HEK293 (cell line): Measurements from ENCODE around the gene BEST2.
A peak's percentile ranks its signal among the peaks of the same experiment; 100 is the strongest.

ENCODE experiments used
- ZBTB21 ChIP-seq: fragments of 450-650 bp; formaldehyde crosslinking; IDR thresholded peaks from 2 replicates; pipeline ENCODE4 v1.5.1; 2017; ENCODE audit warnings: missing biosample characterization, missing genetic modification characterization
- ZNF175 ChIP-seq: fragments of 450-650 bp; formaldehyde crosslinking; IDR thresholded peaks from 2 replicates; pipeline ENCODE4 v1.5.1; 2016; ENCODE audit warnings: missing biosample characterization, missing genetic modification characterization
- ZNF280D ChIP-seq: fragments of 450-650 bp; formaldehyde crosslinking; IDR thresholded peaks from 2 replicates; pipeline ENCODE4 v1.5.1; 2016; ENCODE audit warnings: missing biosample characterization, missing genetic modification characterization
- ZNF529 ChIP-seq: fragments of 450-650 bp; formaldehyde crosslinking; IDR thresholded peaks from 2 replicates; pipeline ENCODE4 v1.5.1; 2017; ENCODE audit warnings: missing genetic modification characterization, missing biosample characterization; ENCODE audit not compliant: insufficient replicate concordance
- ZNF549 ChIP-seq: fragments of 450-650 bp; IDR thresholded peaks from 2 replicates; pipeline ENCODE4 v1.5.1; 2018; ENCODE audit warnings: missing biosample characterization, missing genetic modification characterization, mild to moderate bottlenecking, inconsistent platforms, moderate library complexity
- ZNF707 ChIP-seq: fragments of 450-650 bp; formaldehyde crosslinking; IDR thresholded peaks from 2 replicates; pipeline ENCODE4 v1.5.1; 2016; ENCODE audit warnings: missing biosample characterization, missing genetic modification characterization
- TF ChIP-seq, protein P1 (sequence below): fragments of 450-650 bp; formaldehyde crosslinking; IDR thresholded peaks from 2 replicates; pipeline ENCODE4 v1.5.1; 2016; ENCODE audit warnings: missing biosample characterization, missing genetic modification characterization

- TF ChIP-seq ZNF280D (tag by site-specific recombination): no peak
- no peak for TF ChIP-seq ZNF707 (tag by site-specific recombination)
- no peak for TF ChIP-seq ZBTB21 (tag by site-specific recombination)
- TF ChIP-seq, protein P1, sequence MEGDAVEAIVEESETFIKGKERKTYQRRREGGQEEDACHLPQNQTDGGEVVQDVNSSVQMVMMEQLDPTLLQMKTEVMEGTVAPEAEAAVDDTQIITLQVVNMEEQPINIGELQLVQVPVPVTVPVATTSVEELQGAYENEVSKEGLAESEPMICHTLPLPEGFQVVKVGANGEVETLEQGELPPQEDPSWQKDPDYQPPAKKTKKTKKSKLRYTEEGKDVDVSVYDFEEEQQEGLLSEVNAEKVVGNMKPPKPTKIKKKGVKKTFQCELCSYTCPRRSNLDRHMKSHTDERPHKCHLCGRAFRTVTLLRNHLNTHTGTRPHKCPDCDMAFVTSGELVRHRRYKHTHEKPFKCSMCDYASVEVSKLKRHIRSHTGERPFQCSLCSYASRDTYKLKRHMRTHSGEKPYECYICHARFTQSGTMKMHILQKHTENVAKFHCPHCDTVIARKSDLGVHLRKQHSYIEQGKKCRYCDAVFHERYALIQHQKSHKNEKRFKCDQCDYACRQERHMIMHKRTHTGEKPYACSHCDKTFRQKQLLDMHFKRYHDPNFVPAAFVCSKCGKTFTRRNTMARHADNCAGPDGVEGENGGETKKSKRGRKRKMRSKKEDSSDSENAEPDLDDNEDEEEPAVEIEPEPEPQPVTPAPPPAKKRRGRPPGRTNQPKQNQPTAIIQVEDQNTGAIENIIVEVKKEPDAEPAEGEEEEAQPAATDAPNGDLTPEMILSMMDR (tag by site-specific recombination): peak; percentile 97
- TF ChIP-seq ZNF175: no peak
- no peak for TF ChIP-seq ZNF549
- no peak for TF ChIP-seq ZNF529
These were observed 44.8 kb downstream of the BEST2 start for GRCh38 chr19:12796146-12797071.
